ENCODE measurements around the gene ENTHD1. TPM values are rescaled to one million over a fixed set of nuclear protein-coding genes. Genes with fewer than 3 reads are reported as not detected.

Gene ENTHD1
- total and polyA plus RNA-seq, 12 donors = 0.09 TPM; not detected in 11

- 92 to 94% methylated on average over 18 of the region's 18 CpGs for WGBS, 2 donors
- Histone ChIP-seq H3K4me1 (peaks cover 0 to 24% (median 0%) of the 10 kb centered on the region in 9 donors), H3K36me3 (no peaks in the 10 kb centered on the region), H3K4me3 (no peak overlapping the region), H3K27me3 (peaks cover 0 to 69% (median 49%) of the 10 kb centered on the region in 7 donors), H3K27ac (no peak overlapping the region), H3K9me3 (no peaks in the 10 kb centered on the region)
- TF ChIP-seq, protein P1, sequence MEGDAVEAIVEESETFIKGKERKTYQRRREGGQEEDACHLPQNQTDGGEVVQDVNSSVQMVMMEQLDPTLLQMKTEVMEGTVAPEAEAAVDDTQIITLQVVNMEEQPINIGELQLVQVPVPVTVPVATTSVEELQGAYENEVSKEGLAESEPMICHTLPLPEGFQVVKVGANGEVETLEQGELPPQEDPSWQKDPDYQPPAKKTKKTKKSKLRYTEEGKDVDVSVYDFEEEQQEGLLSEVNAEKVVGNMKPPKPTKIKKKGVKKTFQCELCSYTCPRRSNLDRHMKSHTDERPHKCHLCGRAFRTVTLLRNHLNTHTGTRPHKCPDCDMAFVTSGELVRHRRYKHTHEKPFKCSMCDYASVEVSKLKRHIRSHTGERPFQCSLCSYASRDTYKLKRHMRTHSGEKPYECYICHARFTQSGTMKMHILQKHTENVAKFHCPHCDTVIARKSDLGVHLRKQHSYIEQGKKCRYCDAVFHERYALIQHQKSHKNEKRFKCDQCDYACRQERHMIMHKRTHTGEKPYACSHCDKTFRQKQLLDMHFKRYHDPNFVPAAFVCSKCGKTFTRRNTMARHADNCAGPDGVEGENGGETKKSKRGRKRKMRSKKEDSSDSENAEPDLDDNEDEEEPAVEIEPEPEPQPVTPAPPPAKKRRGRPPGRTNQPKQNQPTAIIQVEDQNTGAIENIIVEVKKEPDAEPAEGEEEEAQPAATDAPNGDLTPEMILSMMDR (IDR thresholded peaks at IDR 0.05) = no peak
- ATAC-seq = no peak
- intact Hi-C loops (cut with DNase I) = no loop called here
- no peak for DNase-seq
Observed at GRCh38 chr22:39924286-39924685, 30.7 kb upstream of the ENTHD1 start.

DNA sequence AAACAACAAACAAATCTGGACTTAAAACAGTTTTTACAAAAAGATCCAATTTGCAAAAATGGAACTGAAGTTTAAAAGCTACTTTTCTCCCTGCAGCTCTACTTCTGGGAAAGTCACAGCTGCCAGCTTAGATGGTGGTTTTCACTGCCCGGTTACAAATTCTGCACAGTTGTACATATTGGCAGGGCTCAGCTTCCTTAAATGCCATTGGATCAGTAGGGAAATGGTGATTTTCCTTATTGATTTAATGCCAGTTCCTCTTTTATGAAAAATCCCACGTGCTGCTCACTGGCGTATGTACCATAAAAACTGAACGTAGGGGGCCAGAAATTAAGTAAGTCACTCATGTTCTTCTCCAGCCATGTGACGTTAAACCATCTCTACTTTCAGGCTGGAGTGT is 30.1 kb upstream of the ENTHD1 start:
- H3K9me3 ChIP-seq = no peaks in the 10 kb centered on the region
- TF ChIP-seq, protein P1 (IDR thresholded peaks at IDR 0.05) = no peak
- ATAC-seq = no peak
- peaks cover 0 to 19% (median 0%) of the 10 kb centered on the region in 9 donors for H3K4me1 ChIP-seq
- no peaks in the 10 kb centered on the region for H3K36me3 ChIP-seq
- intact Hi-C loops (cut with DNase I) = no loop called here
- no peak overlapping the region for H3K4me3 ChIP-seq
- 73 to 83% methylated on average over 5 of the region's 5 CpGs for WGBS, 2 donors
- H3K27ac ChIP-seq = no peak overlapping the region
- peaks cover 0 to 63% (median 43%) of the 10 kb centered on the region in 7 donors for H3K27me3 ChIP-seq
- DNase-seq = no peak

DNA sequence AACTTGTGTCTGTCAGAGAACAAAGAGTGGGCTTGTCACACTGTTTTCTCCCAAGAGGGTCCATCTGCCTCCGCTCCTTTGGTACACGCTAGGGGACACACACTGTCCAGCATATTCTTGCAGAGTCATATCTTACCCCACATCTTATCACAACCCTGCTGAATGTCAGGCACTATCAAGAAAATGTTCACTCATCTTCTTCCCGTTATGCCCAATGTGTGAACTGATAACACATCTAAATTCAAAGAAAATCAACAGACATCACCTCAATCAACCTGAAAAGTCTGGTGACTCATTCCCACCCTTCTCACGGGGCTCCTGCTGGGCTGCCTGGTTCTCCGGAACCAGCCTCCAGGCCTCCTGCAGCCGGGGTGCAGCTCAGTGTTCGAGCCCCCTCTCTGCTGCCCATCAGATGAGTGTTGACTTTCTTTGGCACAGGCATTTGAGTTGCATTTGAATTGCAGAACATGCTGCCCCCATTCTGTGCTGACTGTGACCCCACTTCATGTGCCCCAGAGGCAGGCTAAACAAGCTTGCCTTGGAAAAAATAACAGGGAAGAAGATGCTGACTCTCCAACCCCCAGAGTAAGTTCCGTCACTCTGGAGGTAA is 26.7 kb upstream of the ENTHD1 start:
- TF ChIP-seq, protein P1 (IDR thresholded peaks at IDR 0.05) = no peak
- ATAC-seq (no peak), DNase-seq (no peak)
- H3K9me3 ChIP-seq = no peaks in the 10 kb centered on the region
- 67 to 68% methylated on average over 8 of the region's 8 CpGs for WGBS, 2 donors
- intact Hi-C loops (cut with DNase I) = no loop called here
- H3K4me1 ChIP-seq = peaks cover 0 to 24% (median 0%) of the 10 kb centered on the region in 9 donors
- H3K36me3 ChIP-seq = no peaks in the 10 kb centered on the region
- peaks cover 0 to 43% (median 22%) of the 10 kb centered on the region in 7 donors for H3K27me3 ChIP-seq
- no peak overlapping the region for H3K27ac ChIP-seq
- H3K4me3 ChIP-seq = no peak overlapping the region

- no peaks in the 10 kb centered on the region for H3K9me3 ChIP-seq
- TF ChIP-seq, protein P1 (IDR thresholded peaks at IDR 0.05) = no peak
- intact Hi-C loops (cut with DNase I) = no loop called here
- ATAC-seq (no peak), DNase-seq (no peak)
- whole genome bisulfite sequencing, 2 donors = 49 to 51% methylated on average over 12 of the region's 12 CpGs
- peaks cover 0 to 46% (median 16%) of the 10 kb centered on the region in 7 donors for H3K27me3 ChIP-seq
- H3K4me1 ChIP-seq = peaks cover 0 to 14% (median 0%) of the 10 kb centered on the region in 9 donors
- H3K4me3 ChIP-seq = no peak overlapping the region
- H3K27ac ChIP-seq = no peak overlapping the region
- H3K36me3 ChIP-seq = no peaks in the 10 kb centered on the region
Observed at GRCh38 chr22:39917776-39918495, 24.4 kb upstream of the ENTHD1 start.

All from heart right ventricle (tissue), 16 donors.